GM12874 (cell line): Measurements from ENCODE around the gene GRM4.

Source experiments
- CTCF ChIP-seq: IDR thresholded peaks from 2 replicates; pipeline ENCODE4 v1.5.1; 2011; ENCODE audit warnings: low read depth, mild to moderate bottlenecking, control low read depth, low read length, moderate library complexity; ENCODE audit not compliant: insufficient read depth

GRM4 gene

GRCh38 chr6:34138191-34138590, 7.7 kb downstream of the GRM4 start:
- TF ChIP-seq CTCF, result no peak

- no peak for TF ChIP-seq CTCF
These were observed 10.3 kb downstream of the GRM4 start for GRCh38 chr6:34135541-34135940.

GRCh38 chr6:34132486-34133185, 13.3 kb downstream of the GRM4 start:
- no peak for TF ChIP-seq CTCF

DNA sequence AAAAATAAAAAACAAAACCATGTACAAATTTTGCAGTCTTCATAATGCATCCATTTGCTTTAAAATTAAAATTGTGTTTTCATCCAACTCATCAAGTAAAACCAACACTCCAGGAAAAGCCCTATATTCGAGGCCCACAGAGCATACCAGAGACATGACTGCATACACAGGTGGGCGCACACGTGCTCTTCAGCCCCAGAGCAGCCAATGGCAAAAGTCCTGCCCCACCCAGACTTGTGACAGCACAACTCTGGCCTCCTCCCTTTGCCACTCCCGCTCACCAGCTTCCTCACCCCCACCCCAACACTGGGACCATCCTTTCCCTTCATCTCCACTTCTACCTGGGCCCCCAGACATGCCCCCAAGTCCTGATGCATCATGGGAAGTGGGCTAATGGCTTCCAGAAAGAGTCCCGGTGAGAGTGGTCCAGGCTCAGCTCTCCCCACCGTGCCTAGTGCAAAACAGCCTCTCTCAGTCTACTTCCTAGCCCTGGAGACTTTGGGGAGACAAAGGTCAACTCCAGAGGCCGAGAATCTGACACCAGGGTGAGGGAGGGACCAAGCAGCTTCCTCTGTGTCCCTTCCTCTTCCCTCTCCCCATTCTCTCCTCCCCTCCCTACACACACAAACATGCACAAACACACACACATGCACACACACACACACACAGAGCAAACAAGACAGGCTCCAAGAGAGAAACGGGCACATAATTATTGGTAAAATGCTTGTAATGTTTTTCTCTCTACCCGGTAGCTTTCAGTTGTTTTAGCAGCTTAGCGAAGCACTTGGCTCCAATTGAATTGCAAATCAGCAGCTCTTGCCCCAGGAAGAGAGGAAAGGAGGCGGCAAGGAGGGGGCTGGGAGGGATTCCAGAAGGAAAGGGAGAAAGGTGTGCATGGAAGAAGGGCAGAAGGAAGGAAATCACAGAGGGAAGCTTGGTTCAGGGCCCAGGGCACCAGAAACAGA, 14.3 kb downstream of the GRM4 start:
- TF ChIP-seq CTCF, result no peak

DNA sequence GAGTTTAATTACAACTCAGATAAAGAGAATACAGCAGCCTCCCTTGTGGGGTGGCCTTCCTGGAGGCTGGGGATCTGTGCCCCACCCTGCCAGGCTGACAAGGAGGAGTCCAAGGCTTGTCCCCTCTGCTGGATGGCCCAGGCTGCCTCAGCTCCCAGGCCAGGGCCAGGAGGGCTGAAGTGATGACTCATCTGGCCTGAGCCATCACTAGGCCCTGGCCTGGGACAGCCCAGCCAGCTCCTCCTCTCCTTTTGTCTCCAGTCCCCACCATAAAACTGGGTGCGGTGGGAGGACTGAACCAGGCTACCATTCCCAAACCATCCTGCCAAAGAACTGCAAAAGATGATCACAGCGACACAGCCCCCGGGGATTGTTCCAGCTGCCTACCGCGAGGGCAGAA, 15.0 kb downstream of the GRM4 start:
- no peak for TF ChIP-seq CTCF

- TF ChIP-seq CTCF, result no peak
These were observed 16.1 kb downstream of the GRM4 start for GRCh38 chr6:34129753-34130152.

- TF ChIP-seq CTCF, result no peak
These were observed 17.8 kb downstream of the GRM4 start for GRCh38 chr6:34128045-34128444.
